ENCODE data around the gene GJD3. TPM values are rescaled to one million over a fixed set of nuclear protein-coding genes. Genes with fewer than 3 reads are reported as not detected.
"Not testable (repeated sequence)": the region's sequence is repeated elsewhere in the genome, so short reads cannot be mapped to it uniquely, and the experiment has no call there.

Gene GJD3
- polyA plus RNA-seq (ENCODE audit: insufficient read length in 4 of 4), result not detected

- no peak for DNase-seq (ENCODE audit: low read depth in 4 of 4, low spot score in 3 of 4)
Observed at GRCh38 chr17:40364121-40364861, at the start of gene GJD3. GJD3 (minus strand) TSS chr17:40364737; CDS start chr17:40363815, 922 bp downstream.

- not testable (repeated sequence) for DNase-seq (ENCODE audit: low read depth in 4 of 4, low spot score in 3 of 4)
Observed at GRCh38 chr17:40414312-40414711, 49.8 kb upstream of the GJD3 start.

GRCh38 chr17:40412880-40413279, 48.3 kb upstream of the GJD3 start:
- DNase-seq (ENCODE audit: low read depth in 4 of 4, low spot score in 3 of 4), result no peak

- no peak for DNase-seq (ENCODE audit: low read depth in 4 of 4, low spot score in 3 of 4)
Observed at GRCh38 chr17:40411821-40412220, 47.3 kb upstream of the GJD3 start.

- DNase-seq (ENCODE audit: low read depth in 4 of 4, low spot score in 3 of 4), result no peak
Observed at GRCh38 chr17:40410082-40410481, 45.5 kb upstream of the GJD3 start.

GRCh38 chr17:40409540-40409939, 45.0 kb upstream of the GJD3 start:
- not testable (repeated sequence) for DNase-seq (ENCODE audit: low read depth in 4 of 4, low spot score in 3 of 4)

- no peak for DNase-seq (ENCODE audit: low read depth in 4 of 4, low spot score in 3 of 4)
Observed at GRCh38 chr17:40407460-40407859, 42.9 kb upstream of the GJD3 start.

GRCh38 chr17:40404003-40404402, 39.5 kb upstream of the GJD3 start:
- no peak for DNase-seq (ENCODE audit: low read depth in 4 of 4, low spot score in 3 of 4)

GRCh38 chr17:40402668-40403067, 38.1 kb upstream of the GJD3 start:
- no peak for DNase-seq (ENCODE audit: low read depth in 4 of 4, low spot score in 3 of 4)

- no peak for DNase-seq (ENCODE audit: low read depth in 4 of 4, low spot score in 3 of 4)
Observed at GRCh38 chr17:40399185-40399584, 34.6 kb upstream of the GJD3 start.

GRCh38 chr17:40386555-40386954, 22.0 kb upstream of the GJD3 start:
- not testable (repeated sequence) for DNase-seq (ENCODE audit: low read depth in 4 of 4, low spot score in 3 of 4)

GRCh38 chr17:40382251-40382650, 17.7 kb upstream of the GJD3 start:
- DNase-seq (ENCODE audit: low read depth in 4 of 4, low spot score in 3 of 4), result no peak

GRCh38 chr17:40378966-40379365, 14.4 kb upstream of the GJD3 start:
- no peak for DNase-seq (ENCODE audit: low read depth in 4 of 4, low spot score in 3 of 4)

GRCh38 chr17:40377832-40378231, 13.3 kb upstream of the GJD3 start:
- DNase-seq (ENCODE audit: low read depth in 4 of 4, low spot score in 3 of 4), result no peak

GRCh38 chr17:40376541-40376940, 12.0 kb upstream of the GJD3 start:
- DNase-seq (ENCODE audit: low read depth in 4 of 4, low spot score in 3 of 4), result not testable (repeated sequence)

GRCh38 chr17:40375786-40376185, 11.2 kb upstream of the GJD3 start:
- not testable (repeated sequence) for DNase-seq (ENCODE audit: low read depth in 4 of 4, low spot score in 3 of 4)

GRCh38 chr17:40374821-40375498, 10.4 kb upstream of the GJD3 start:
- no peak for DNase-seq (ENCODE audit: low read depth in 4 of 4, low spot score in 3 of 4)

- DNase-seq (ENCODE audit: low read depth in 4 of 4, low spot score in 3 of 4), result no peak
Observed at GRCh38 chr17:40373999-40374398, 9.5 kb upstream of the GJD3 start.

- DNase-seq (ENCODE audit: low read depth in 4 of 4, low spot score in 3 of 4), result no peak
Observed at GRCh38 chr17:40373324-40373723, 8.8 kb upstream of the GJD3 start.

GRCh38 chr17:40372644-40373043, 8.1 kb upstream of the GJD3 start:
- DNase-seq (ENCODE audit: low read depth in 4 of 4, low spot score in 3 of 4), result not testable (repeated sequence)

GRCh38 chr17:40372031-40372430, 7.5 kb upstream of the GJD3 start:
- DNase-seq (ENCODE audit: low read depth in 4 of 4, low spot score in 3 of 4), result no peak

- no peak for DNase-seq (ENCODE audit: low read depth in 4 of 4, low spot score in 3 of 4)
Observed at GRCh38 chr17:40371261-40371929, 6.9 kb upstream of the GJD3 start.
